ENCODE results near the gene CCDC150. TPM values are rescaled to one million over a fixed set of nuclear protein-coding genes. Genes with fewer than 3 reads are reported as not detected.

Gene CCDC150
- total RNA-seq, 2 experiments from 2014 or later, result 10.4 to 13.8 TPM

DNA sequence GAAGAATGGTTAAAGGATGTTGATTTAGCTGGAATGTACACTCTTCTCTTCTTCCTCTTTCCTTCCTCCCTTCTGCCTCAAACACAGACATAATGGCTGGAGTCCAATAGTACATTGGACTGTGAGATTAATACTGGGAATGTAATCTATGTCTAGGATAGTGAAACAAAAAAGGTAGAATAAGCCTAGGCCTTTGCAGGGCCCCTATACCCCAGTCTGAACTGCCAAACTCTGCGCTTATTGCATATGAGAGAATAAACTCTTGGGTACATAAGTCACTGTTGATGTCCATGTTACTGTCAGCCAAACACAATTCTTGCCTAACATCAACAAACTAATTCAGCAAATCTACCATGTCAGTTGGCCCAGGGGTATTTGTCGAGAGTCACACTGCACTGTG is 29.7 kb upstream of the CCDC150 start:
- no peaks in the 10 kb centered on the region for H3K36me3 Mint-ChIP-seq (ENCODE audit: low read depth)
- CTCF ChIA-PET, result no interaction called here

GRCh38 chr2:196610796-196611195 is 28.7 kb upstream of the CCDC150 start:
- ChIA-PET POLR2A (no interaction called here), CTCF (interaction anchor here (1.5 kb wide), 1 partner anchor 10 kb away, joined by 3 read pairs; no protein-coding TSS in a partner anchor)
- intact Hi-C loops (cut with micrococcal nuclease), result no loop called here
- Mint-ChIP-seq H3K27me3 (no peaks in the 10 kb centered on the region), H3K27ac (no peak overlapping the region), H3K36me3 (ENCODE audit: low read depth) (no peaks in the 10 kb centered on the region), H3K9me3 (no peaks in the 10 kb centered on the region), H3K4me1 (ENCODE audit: low read depth) (no peaks in the 10 kb centered on the region), H3K4me3 (no peak overlapping the region)
- no peak for TF ChIP-seq CTCF (IDR thresholded peaks at IDR 0.05)
- ATAC-seq (no peak), DNase-seq (no peak)

More for the DNA sequence above, 29.7 kb upstream of the CCDC150 start:
- Mint-ChIP-seq H3K27ac (no peak overlapping the region), H3K9me3 (no peaks in the 10 kb centered on the region), H3K27me3 (no peaks in the 10 kb centered on the region), H3K4me3 (no peak overlapping the region), H3K4me1 (ENCODE audit: low read depth) (no peaks in the 10 kb centered on the region)
- no peak for TF ChIP-seq CTCF (IDR thresholded peaks at IDR 0.05)
- DNase-seq (no peak), ATAC-seq (no peak)
- intact Hi-C loops (cut with micrococcal nuclease), result no loop called here
- POLR2A ChIA-PET, result no interaction called here

- Mint-ChIP-seq H3K4me1 (ENCODE audit: low read depth) (no peaks in the 10 kb centered on the region), H3K36me3 (ENCODE audit: low read depth) (no peaks in the 10 kb centered on the region), H3K27ac (no peak overlapping the region), H3K9me3 (no peaks in the 10 kb centered on the region), H3K4me3 (no peak overlapping the region), H3K27me3 (no peaks in the 10 kb centered on the region)
- ChIA-PET POLR2A (no interaction called here), CTCF (no interaction called here)
- DNase-seq (no peak), ATAC-seq (no peak)
- intact Hi-C loops (cut with micrococcal nuclease), result no loop called here
- TF ChIP-seq CTCF (IDR thresholded peaks at IDR 0.05), result no peak
Observed at GRCh38 chr2:196613302-196613701, 26.2 kb upstream of the CCDC150 start.

- no peak for ATAC-seq
- intact Hi-C loops (cut with micrococcal nuclease), result no loop called here
- no peak for TF ChIP-seq CTCF (IDR thresholded peaks at IDR 0.05)
- Mint-ChIP-seq H3K27ac (no peak overlapping the region), H3K27me3 (peaks cover 2% of the 10 kb centered on the region), H3K4me3 (no peak overlapping the region), H3K9me3 (no peaks in the 10 kb centered on the region), H3K36me3 (ENCODE audit: low read depth) (no peaks in the 10 kb centered on the region), H3K4me1 (ENCODE audit: low read depth) (no peaks in the 10 kb centered on the region)
- no peak for DNase-seq
- POLR2A ChIA-PET, result no interaction called here
- CTCF ChIA-PET, result interaction anchor here (0.6 kb wide), 1 partner anchor 390 kb away, joined by 3 read pairs; no protein-coding TSS in a partner anchor
Observed at GRCh38 chr2:196617430-196617829, 22.1 kb upstream of the CCDC150 start.

GRCh38 chr2:196618661-196619060 is 20.9 kb upstream of the CCDC150 start:
- no peaks in the 10 kb centered on the region for H3K9me3 Mint-ChIP-seq

More at GRCh38 chr2:196618661-196619060, 20.9 kb upstream of the CCDC150 start:
- POLR2A ChIA-PET, result interaction anchor here (1.0 kb wide), 1 partner anchor 20 kb away, joined by 3 read pairs; no protein-coding TSS in a partner anchor
- no peak for DNase-seq
- H3K4me1 Mint-ChIP-seq (ENCODE audit: low read depth), result no peaks in the 10 kb centered on the region
- CTCF ChIA-PET, result interaction anchor here (0.6 kb wide), 1 partner anchor 77 kb away, joined by 3 read pairs; no protein-coding TSS in a partner anchor
- H3K4me3 Mint-ChIP-seq, result no peak overlapping the region
- intact Hi-C loops (cut with micrococcal nuclease), result no loop called here
- H3K27me3 Mint-ChIP-seq, result peaks cover 4% of the 10 kb centered on the region
- TF ChIP-seq CTCF (IDR thresholded peaks at IDR 0.05), result no peak
- no peak for ATAC-seq
- H3K27ac Mint-ChIP-seq, result no peak overlapping the region
- H3K36me3 Mint-ChIP-seq (ENCODE audit: low read depth), result no peaks in the 10 kb centered on the region

Measured in activated CD8-positive, alpha-beta T cell treated with anti-CD3 and anti-CD28 coated beads for 36 hours (primary cell).